ENCODE measurements around the gene RAMACL.

- TF ChIP-seq CTCF (conservative IDR thresholded peaks at IDR 0.05; ENCODE audit: low read depth, low read length) (no peak), MAFK (IDR thresholded peaks at IDR 0.05; ENCODE audit: low read depth, low read length) (no peak), SMC3 (IDR thresholded peaks at IDR 0.05; ENCODE audit: low read depth, low read length) (no peak), BHLHE40 (IDR thresholded peaks at IDR 0.05; ENCODE audit: low read depth, low read length) (no peak), POLR2A (IDR thresholded peaks at IDR 0.05; ENCODE audit: low read depth, low read length) (no peak), CEBPB (IDR thresholded peaks at IDR 0.05; ENCODE audit: low read depth, low read length) (no peak), NFE2L2 (IDR thresholded peaks at IDR 0.05; ENCODE audit: low read depth, low read length) (no peak), FOS (IDR thresholded peaks at IDR 0.05; ENCODE audit: low read depth, low read length) (no peak), USF2 (IDR thresholded peaks at IDR 0.05; ENCODE audit: low read depth, low read length) (no peak), RCOR1 (IDR thresholded peaks at IDR 0.05; ENCODE audit: insufficient replicate concordance, low read length) (no peak), ELK1 (IDR thresholded peaks at IDR 0.05; ENCODE audit: borderline replicate concordance, low read depth, low read length) (no peak), MAZ (IDR thresholded peaks at IDR 0.05; ENCODE audit: borderline replicate concordance, low read depth, low read length) (no peak)
These were observed 53.2 kb downstream of the RAMACL start for GRCh38 chr6:166533205-166533824.

All from IMR-90 (cell line).